NCI-H226 (cell line): ENCODE data around the gene EEFSEC.

ENCODE experiments used
- DNase-seq: peaks from one replicate; pipeline ENCODE4 v3.0.0-alpha.2; 2015

The EEFSEC gene

DNA sequence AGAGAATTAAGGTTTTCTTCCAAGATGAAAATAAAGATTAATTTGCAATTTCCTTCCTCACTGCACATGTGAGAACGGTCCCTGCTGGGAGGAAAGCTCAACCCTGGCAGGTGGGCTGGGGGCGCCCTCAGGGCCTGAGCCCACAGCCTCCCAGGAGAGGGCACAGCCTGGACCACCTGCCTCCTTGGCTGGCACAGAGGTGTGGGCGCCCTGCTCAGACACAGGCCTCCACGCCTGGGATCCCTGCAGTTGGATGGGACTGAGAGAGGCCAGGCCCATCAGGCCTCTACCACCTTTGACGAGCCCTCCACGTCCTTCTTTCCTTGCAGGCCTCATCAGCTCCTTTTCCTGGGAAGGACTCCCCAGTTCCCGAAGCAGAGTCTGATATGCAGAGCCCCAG is 267.0 kb downstream of the EEFSEC start:
- no peak for DNase-seq

DNA sequence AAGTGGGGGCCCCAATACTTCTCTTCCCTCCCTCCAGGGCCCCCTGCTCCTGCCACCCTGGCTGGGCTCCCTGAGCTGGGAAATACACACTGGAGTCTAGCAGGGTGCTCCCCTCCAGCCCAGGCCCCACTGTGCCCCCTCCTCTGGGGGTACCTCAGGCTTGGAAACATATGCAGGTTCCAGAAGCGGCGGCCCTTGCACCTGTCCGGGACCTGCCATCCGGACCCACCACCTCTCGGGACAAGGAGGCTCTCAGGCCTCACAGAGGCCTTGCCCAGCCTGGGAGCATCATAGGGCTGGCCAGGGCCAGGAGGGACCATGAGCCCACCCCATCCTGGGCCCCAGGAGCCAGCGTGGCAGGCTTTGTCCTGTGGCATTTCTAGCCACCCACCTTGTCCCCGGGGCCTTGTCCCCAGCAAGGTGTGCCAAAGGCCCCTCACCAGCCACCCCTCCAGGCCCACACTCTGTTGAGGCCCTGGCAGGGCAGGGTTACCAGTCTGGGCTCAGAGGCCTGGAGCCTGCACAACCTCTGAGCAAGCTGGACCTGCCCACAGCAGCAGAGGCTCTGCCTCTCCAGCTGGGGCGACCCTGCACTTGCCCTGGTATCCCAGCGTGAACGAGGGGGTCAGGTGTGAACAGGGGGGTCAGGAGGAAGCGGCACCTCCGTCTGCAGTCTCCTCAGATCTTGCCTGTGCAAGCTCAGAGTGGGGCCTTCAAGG is 267.6 kb downstream of the EEFSEC start:
- no peak for DNase-seq

DNA sequence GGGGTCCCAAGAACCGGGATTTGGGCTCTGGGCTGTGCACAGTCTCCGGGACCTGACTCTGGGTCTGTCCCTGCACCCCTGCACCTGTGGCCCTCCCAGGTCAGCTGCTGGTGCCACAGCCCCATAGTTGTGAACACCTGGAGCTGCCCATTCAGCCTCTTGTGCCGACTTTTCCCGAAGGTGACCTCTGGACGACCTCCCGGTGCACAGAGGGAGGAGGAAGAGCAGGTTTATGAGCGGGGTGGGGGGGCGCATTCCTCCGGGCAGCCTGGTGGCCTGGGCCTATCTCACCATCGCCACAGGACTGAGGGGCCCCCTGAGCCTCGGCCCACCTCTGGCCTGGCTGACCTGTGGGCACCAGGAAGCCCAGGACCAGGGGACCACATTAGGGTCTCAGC is 268.2 kb downstream of the EEFSEC start:
- DNase-seq, result no peak

DNA sequence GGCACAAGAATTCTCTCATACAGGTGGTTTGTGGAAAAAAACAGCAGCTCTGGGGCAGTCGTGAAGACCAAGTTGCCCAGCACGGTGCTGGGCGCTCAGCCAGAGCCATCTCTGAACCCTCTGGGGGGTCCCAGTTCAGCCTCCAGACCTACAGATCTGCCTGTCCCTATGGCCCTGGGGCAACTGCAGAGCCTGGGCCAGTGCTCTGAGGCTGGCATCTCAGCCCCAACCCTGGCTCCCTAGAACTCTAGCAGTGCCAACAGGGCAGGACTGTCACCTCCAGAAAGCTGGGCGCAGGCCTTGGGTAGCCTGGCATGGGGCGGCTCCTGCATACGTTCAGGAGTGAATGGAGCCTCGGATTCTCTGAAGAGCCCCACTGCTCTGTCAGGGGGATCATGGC is 268.7 kb downstream of the EEFSEC start:
- DNase-seq, result no peak

DNA sequence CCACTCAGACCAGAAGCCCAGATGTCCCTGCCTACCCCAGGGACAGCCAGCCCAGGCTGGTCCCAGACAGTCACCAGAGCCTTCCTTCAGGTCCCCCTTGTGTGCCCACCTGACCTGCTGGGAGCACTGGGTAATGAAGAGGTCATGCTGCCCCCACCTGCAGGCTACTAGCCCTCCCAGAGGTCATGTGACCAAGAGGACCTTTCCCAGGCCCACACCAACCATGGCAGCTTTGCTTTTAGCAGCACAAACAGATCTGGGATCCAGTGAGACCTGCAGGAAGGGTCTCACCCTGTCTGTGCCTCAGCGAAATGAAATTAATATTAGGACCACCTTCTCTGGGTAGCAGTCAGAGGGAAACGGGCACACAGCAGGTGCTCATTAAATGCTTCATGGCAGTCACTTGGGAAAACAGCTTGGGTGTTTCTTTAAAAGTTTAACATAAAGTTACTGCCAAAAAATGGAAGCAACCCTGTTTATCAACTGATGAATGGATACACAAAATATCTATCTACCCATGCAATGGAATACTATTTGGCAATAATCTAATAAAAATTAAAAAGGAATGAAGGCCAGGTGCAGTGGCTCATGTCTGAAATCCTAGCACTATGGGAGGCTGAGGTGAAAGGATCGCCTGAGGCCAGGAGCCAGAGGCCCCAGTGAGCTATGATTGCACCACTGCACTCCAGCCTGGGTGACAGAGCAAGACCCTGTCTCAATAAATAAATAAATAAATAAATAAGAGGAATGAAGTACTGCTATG is 269.7 kb downstream of the EEFSEC start:
- DNase-seq, result no peak

DNA sequence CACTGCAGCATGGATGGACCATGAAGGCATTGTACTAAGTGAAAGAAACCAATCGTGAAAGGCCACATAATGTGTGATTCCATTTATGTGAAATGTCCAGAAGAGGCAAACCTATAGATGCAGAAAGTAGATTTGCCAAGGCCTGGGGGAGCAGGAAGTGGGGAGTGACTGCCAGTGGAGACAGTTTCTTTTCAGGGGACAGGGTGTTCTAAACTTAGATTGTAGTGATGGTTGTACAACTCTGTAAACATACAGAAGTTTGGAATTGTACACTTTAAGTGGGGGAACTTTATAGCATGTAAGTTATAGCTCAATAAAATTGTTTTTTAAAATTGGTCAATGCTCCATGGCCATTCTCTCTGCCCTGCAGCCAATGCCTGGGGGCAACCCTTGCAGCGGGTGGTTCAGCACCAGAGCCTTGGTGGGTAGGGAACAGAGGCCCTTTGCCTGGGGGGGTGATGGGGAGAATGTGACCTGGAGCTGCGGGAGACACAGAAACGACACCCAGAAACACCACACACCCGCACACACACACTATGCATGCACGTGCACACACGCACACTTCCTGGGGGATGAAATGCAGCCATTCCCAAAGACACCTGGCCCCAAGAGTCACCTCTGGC is 270.4 kb downstream of the EEFSEC start:
- no peak for DNase-seq

DNA sequence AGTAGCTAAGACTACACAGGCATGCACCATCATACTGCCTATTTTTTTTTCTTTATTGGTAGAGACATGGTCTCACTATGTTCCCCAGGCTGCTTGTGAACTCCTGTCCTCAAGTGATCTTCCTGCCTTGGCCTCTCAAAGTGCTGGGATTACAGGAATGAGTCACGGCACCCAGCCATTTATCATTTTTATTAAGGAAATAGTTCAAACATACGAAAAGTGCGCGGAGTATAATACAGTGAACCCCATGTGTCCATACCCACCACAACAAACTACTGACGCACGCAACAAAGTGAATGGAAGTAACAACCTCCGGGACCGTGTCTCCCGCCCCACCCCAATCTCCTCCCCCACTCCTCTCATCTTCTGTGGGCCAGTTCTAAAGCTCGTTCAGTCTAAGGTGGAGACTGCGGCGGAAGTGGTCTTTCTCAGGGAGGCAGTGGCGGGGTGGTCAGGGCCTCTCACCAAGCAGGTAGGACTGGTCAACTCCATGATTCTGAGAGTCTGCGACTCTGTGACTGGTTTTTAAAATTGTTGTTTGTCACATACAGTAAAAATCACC is 271.3 kb downstream of the EEFSEC start:
- DNase-seq, result no peak

DNA sequence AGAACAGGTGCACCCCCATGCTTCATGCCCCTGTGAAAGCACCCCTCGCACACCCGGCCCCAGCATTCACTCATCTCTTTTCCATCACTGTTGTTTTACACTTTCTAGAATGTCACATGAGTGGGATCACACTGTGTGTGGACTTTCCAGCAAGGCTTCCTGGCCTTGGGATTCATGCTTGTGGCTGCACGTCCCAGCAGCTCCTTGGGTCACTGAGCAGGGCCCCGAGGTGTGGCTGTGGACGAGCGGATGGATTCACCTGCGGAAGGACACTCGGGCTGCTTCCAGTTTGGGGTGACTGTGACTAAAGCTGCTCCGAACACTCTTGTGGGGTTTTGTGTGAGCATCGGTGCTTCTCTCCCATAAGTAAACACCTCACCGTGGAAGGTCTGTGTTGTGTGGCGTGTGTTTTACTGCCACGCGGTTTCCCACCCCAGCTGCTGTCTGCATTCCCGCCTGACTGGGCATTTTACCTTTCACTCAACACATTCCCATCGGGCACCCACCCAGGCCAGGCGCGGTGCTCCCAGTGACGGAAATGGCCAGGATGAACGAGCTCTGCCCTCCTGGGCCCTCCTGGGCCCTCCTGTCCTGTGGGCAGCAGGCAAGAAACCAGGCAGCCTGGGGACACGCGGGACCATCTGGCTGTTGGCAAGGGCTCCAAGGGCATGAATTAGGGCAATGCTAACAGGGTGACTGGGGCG is 272.0 kb downstream of the EEFSEC start:
- DNase-seq, result no peak

DNA sequence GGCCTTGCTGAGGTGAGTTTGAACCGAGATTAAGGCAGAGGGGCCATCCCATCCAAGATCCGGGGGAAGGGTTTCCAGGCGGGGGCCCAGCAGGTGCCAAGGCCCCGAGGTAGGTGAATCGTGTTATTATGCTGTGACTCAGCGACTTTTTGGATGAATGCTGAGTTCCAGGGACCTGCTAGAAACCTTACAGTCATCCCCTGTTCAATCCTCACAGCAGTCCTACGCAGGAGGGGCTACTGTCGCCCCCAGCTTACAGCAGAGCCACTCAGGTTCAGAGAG is 272.5 kb downstream of the EEFSEC start:
- DNase-seq, result no peak

DNA sequence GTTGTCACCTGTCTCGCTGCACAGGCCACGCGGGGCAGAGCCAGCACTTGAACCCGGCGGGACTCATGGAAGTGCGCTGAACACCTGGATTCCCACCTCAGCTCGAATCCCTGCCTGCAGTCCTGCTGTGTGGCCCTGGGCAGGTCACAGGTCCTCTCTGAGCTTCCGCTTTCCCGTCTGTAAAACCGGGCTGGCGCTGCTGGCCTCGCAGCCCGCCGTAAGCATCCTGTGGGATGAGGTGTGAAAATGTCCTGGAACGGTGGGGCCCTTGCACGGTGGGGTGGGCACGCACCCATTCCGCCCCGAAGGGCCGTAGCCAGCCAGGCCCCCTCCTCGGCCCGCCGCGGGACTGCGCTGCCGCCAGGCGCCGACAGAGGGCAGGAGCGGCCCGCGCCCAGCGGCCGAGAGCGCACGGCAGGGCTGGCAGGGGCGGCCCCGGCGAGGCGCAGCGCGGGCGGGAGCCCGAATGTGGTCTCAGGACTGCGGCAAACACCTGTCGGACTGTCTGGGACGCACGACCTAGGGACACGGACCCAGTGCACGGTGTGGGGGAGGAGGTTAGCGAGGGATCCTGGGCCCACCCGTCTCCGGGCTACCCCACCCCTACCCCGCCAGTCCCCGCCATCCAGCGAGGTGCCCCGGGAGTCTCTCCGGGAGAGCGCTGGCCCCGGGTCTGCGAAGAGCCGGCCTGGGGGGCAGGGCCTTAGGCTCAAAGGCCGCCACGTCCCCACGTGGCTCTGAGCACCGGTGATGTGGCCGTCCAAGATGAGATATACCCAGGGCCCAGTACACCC is 273.0 kb downstream of the EEFSEC start:
- DNase-seq, result no peak

DNA sequence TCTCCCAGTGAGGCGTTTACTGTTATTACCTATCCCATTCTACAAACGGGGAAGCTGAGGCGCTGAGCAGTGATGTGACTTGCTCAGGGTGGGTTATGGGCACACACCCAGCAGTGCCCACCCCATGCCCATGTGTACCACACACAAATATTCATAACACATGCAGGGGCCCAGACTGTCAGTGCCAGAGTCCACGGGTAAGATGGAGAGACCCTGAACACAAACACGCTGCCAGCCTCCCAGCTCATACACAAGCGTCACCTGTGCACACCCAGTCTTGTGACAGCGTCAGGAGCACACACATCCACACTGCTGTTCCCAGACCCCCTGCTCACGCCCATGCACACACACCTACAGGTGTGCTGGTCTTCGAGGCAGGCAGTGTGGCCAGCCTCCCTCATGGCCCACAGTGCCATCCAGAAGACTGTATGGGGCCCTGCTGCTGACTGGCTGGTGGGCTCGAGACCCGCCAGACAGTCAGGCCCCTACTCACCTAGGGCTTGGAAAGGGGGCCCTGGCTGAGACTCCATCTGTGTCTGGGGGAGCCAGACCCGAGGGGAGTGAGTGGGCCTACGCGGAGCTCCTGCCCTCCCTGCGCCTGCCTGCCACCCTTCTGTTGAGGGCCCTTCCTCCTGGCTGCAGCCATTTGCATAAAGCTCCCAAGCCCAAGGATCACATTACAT is 274.0 kb downstream of the EEFSEC start:
- no peak for DNase-seq

DNA sequence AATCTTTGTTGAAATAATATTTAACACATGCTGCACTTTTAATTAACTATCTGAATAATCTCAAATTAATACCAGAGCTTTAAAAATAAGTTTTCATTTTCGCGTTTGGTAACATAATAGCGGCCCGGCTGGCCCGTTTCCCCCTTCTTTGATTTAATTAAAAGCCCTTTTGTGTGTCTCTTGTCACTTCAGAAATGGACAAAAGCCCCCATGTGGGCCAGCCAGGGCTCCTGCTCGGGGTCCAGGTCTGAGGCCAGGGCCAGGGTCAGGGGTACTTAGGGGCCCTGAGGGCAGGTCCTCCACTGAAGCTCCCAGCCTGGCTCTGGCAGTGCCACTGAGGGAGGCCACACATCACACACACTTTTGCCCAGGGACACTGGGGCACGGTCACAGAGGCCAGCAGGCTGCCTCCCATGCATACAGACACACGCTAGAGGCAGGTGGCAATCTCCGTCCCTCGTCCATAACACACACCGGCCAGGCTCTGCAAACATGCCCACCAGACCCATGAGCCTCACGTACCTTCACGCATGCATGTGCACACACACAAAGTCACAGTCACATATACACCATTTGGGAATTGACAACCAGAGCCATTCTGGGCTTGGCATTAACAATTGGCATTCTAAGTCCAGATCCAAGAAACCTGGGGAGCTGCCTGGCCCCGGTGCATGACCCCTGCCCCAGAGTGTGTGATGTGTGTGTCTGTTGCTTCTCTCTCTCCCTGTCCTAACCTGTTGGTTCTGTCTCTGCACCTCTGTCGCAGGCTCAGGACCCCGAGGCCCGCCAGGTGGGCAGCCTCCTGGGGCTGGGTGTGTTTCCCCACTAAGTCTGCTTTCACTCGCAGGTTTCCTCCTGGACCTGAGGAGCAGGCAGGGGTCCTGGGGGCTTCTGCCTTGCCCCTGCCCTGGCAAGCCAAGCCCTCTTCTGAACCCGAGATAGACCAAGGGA is 274.9 kb downstream of the EEFSEC start:
- no peak for DNase-seq

DNA sequence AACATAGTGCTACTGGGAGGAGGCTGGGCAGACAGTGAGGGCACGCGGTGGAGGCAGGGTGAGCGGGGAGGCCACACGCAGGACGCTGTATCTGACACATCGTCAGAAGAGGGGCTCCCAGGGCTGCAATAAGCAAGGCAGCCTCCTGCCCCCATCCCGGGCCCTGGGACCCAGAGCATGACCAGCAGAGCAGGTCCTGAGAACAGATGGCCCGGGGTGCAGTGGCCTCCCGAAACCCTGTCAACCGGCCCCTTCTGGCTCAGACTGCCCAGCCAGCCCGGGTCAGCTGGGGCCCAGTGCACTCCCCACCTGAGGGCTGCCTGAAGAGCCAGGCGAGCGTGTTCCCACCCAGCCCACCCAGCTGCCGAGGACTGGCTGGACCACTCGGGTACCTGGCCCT is 276.0 kb downstream of the EEFSEC start:
- DNase-seq, result no peak

DNA sequence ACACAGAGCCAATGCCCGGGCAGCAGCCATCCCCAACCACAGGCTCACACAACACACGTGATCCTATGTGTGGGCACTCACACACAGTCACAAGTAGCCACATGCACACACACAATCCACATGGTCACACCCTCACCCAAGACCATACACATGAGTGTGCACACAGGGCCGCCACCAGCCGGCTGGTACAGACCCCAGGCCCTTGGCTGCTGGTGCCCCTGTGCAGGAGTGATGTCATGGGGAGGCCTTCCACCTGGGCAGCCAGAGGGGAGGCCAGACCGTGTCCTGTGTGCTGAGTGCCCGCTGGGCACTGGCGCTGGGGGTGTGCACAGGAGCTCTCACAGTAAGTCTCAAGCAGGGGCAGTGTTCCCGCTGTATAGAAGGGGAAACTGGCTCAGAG is 276.5 kb downstream of the EEFSEC start:
- no peak for DNase-seq

DNA sequence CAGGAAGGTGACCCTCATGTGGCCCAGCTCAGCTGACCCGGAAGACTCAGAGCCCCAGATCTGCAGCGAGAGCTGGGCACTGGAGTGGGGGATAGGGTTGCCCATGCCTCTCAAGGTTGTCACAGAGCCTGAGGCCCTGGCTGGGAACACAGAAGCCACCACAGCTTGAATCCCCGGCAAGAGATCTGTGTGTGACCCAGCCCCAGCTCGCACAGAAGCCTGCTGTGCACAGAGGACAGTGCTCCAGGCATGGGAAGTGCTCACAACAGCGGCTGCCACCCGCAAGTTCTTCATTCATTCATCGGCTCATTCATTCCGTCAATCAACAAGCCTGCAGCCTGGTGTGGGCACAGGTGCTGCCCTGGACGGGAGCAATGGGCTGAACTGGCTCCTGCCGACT is 277.0 kb downstream of the EEFSEC start:
- no peak for DNase-seq

DNA sequence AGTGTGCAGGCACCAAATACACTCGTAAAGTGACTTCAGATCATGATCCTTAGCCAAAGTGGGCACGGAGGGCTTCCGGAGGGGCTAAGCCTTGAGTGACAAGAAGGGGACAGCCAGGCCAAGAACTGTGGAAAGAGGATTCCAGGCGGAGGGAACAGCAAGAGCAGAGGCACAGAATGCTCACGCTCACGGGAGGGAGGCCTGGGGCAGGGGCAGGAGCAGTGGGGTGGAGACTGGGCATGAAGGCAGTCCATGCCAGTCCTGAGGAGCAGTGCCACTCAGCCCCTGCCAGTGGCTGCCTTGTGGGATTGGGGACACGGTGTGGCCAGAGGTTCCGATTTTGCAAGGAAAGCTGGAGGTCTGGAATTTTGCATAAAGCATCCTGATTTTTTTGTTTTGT is 277.4 kb downstream of the EEFSEC start:
- DNase-seq, result no peak

DNA sequence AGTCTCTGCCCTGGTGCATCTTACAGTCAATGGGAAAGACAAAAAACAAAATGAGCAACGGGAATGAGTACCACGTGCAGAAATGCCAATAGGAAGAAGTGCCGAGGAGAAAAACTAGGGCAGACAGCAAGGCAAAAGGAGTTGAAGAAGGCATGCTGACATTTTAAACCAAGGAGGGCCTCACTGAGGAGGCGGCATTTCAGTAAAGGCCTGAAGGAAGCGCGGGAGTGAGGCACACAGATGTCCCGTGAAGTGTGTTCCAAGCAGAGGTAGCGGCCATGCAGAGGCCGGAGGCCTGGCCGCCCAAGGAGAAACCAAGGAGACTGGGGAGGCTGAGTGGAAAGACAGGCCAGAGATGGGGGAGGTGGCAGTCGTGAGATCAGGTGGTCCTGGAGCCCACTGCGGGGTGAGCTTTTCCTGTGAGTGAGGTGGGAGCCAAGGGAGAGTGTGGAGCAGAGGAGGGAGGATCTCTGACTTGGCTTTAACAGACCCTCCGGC is 278.6 kb downstream of the EEFSEC start:
- no peak for DNase-seq

DNA sequence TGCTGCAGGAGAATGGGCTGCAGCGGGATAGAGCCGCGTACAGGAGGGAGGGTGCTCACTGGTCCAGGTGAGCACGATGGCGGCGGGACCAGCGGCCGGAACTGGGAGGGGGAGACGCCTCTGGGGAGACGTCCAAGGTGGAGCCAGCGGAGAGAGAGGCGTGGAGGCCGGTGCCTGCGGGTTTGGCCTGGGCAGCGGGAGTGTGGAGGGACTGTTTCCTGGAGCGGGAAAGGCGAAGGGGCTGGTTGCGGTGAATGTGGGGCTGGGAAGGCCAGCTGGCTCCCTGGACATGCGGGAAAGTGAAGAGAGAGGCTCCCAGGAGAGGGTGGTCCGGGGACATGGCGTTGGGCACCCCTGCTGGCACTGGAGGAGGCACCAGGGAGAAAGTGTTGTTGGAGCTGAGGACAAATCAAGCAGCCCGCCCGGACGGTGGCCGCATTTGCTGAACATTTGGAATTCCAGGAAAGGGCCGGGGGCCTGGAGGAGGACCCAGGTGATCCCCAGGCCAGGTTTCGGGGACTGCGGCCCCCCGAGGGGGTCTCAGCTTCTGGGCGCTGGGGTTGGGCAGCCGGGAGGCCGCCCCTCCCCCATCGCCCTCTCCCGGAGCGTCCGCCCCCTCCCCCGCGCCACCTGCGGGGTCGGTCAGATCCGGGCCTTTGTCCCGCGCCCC is 279.2 kb downstream of the EEFSEC start:
- no peak for DNase-seq

DNA sequence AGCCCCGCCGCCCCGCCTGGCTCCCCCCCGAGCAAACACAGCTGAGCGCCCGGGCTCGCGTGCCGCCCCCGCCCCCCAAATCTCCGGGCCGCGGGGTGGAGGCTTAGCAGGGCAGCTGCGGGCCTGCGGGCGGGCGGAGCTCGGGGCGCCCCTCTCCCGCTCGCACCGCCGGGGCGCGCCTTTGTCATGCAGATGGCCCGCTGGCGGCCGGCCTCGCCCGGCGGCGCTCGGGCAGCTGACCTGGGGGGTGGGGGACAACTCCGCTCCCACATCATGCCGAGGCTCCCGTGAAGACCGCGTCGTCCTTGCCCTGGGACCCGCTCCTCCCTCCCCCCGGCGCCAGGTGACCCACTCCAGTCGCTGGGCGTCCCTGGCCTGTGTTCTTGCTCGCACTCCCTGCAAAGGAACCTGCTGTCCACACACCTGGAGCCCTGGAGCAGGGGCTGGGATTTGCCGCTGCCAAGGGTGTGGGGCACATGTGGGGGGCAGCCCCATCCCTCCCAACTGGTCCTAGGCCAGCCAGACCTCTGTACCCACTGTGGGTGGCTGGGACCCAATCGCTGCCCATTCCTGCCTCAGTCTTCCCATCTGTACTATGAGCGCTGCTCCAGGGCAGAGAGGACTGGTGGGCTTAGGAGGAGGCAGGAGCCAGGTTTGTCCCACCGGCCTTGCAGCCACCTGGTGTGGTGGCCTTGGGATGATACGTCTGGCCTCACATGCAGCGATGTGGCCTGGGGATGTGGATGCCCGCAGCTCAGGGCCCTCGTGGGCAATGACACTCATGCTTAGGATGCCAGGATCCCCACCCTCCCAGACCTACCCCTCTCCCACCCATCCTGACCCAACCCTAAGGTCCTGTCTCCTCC is 279.9 kb downstream of the EEFSEC start:
- DNase-seq, result no peak
